Astrocyte of the cerebellum (primary cell): ENCODE data around the gene SH3TC2.

Experiments
- DNase-seq: peaks from one replicate; pipeline ENCODE4 v3.0.0-alpha.2; 2011; ENCODE audit warnings: low read depth
- H3K4me3 ChIP-seq: 2 replicates; pipeline ENCODE4 v1.5.1; 2011; ENCODE audit warnings: mild to moderate bottlenecking, low read depth, low read length, moderate library complexity
- CTCF ChIP-seq: IDR thresholded peaks from 2 replicates; pipeline ENCODE4 v1.5.1; 2012; ENCODE audit warnings: low read length, low read depth, moderate library complexity, mild to moderate bottlenecking; ENCODE audit errors: missing control alignments
- in situ Hi-C: cut with HindIII; loops from 2 replicates; pipeline ENCODE4 v1.10.0; 2017; ENCODE audit warnings: low sequenced_read_pairs

SH3TC2 gene

GRCh38 chr5:148972396-148972795 is 90.5 kb downstream of the SH3TC2 start:
- DNase-seq: no peak
- TF ChIP-seq CTCF: no peak
- H3K4me3 ChIP-seq: no peak overlapping the region
- in situ Hi-C loops: no loop called here

- no peak for TF ChIP-seq CTCF
- in situ Hi-C loops: no loop called here
- DNase-seq: no peak
- no peak overlapping the region for H3K4me3 ChIP-seq
Measured at GRCh38 chr5:148970876-148971275, 92.0 kb downstream of the SH3TC2 start.

GRCh38 chr5:148970228-148970627 is 92.6 kb downstream of the SH3TC2 start:
- no peak overlapping the region for H3K4me3 ChIP-seq
- DNase-seq: peak; percentile 64
- in situ Hi-C loops: no loop called here
- no peak for TF ChIP-seq CTCF

GRCh38 chr5:148969291-148969690 is 93.6 kb downstream of the SH3TC2 start:
- in situ Hi-C loops: no loop called here
- no peak for TF ChIP-seq CTCF
- no peak overlapping the region for H3K4me3 ChIP-seq
- no peak for DNase-seq

GRCh38 chr5:148968311-148968710 is 94.6 kb downstream of the SH3TC2 start:
- no peak for DNase-seq
- no peak overlapping the region for H3K4me3 ChIP-seq
- TF ChIP-seq CTCF: no peak
- in situ Hi-C loops: no loop called here

GRCh38 chr5:148967783-148968182 is 95.1 kb downstream of the SH3TC2 start:
- TF ChIP-seq CTCF: no peak
- no peak overlapping the region for H3K4me3 ChIP-seq
- no peak for DNase-seq
- in situ Hi-C loops: no loop called here

GRCh38 chr5:148966938-148967337 is 95.9 kb downstream of the SH3TC2 start:
- no peak overlapping the region for H3K4me3 ChIP-seq
- TF ChIP-seq CTCF: no peak
- DNase-seq: no peak
- in situ Hi-C loops: no loop called here
